8988T (cell line): ENCODE data around the gene NARS2.
"Not testable (repeated sequence)": the region's sequence is repeated elsewhere in the genome, so short reads cannot be mapped to it uniquely, and the experiment has no call there.

Experiments
- DNase-seq: peaks from one replicate; pipeline ENCODE4 v3.0.0; 2011

NARS2 gene

GRCh38 chr11:78472905-78473304 is 101.8 kb downstream of the NARS2 start:
- no peak for DNase-seq

GRCh38 chr11:78472382-78472781 is 102.3 kb downstream of the NARS2 start:
- no peak for DNase-seq

- no peak for DNase-seq
Observed at GRCh38 chr11:78470861-78471442, 103.7 kb downstream of the NARS2 start.

DNA sequence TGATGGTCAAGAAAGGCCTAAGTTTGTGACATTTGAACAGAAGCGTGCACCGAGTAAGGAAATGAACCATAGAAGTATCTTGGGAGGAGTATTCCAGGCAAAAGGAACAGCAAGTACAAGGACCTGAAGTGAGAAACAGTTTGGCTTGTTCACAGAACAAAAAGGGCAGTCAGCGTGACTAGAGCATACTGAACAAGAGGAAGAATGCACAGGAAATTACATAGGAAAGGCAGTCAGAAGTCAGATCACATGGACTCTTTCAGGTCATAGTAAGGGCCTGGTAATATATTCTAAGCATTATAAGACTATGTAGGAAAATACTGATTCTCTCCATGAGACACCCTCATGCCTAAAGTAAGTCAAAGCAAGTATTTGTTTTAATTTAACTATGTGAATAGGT is 104.8 kb downstream of the NARS2 start:
- no peak for DNase-seq

- no peak for DNase-seq
Observed at GRCh38 chr11:78467931-78468330, 106.7 kb downstream of the NARS2 start.

- no peak for DNase-seq
Observed at GRCh38 chr11:78467370-78467769, 107.3 kb downstream of the NARS2 start.

- no peak for DNase-seq
Observed at GRCh38 chr11:78465169-78465942, 109.3 kb downstream of the NARS2 start.

GRCh38 chr11:78464787-78465168 is 109.9 kb downstream of the NARS2 start:
- not testable (repeated sequence) for DNase-seq

GRCh38 chr11:78460471-78460870 is 114.2 kb downstream of the NARS2 start:
- no peak for DNase-seq

DNA sequence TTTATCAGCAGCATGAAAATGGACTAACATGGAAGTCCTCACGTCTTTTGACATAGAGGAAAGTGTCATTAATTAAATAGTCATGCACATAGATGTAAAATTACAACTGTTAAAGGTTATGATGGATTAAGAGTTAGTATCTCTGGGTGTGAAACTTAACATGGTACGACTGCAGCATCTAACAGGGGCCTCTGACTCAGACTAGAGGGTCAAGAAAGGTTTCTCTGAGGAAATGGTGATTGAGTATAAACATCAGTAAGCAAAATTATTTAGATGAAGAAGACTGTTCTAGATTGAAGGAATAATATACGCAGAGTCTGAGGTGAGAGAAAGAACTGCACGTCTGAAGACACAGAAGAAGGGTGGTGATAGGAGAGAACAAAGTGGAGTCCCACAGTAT is 114.9 kb downstream of the NARS2 start:
- no peak for DNase-seq

- no peak for DNase-seq
Observed at GRCh38 chr11:78457448-78457847, 117.2 kb downstream of the NARS2 start.

- no peak for DNase-seq
Observed at GRCh38 chr11:78453140-78453935, 121.3 kb downstream of the NARS2 start.

DNA sequence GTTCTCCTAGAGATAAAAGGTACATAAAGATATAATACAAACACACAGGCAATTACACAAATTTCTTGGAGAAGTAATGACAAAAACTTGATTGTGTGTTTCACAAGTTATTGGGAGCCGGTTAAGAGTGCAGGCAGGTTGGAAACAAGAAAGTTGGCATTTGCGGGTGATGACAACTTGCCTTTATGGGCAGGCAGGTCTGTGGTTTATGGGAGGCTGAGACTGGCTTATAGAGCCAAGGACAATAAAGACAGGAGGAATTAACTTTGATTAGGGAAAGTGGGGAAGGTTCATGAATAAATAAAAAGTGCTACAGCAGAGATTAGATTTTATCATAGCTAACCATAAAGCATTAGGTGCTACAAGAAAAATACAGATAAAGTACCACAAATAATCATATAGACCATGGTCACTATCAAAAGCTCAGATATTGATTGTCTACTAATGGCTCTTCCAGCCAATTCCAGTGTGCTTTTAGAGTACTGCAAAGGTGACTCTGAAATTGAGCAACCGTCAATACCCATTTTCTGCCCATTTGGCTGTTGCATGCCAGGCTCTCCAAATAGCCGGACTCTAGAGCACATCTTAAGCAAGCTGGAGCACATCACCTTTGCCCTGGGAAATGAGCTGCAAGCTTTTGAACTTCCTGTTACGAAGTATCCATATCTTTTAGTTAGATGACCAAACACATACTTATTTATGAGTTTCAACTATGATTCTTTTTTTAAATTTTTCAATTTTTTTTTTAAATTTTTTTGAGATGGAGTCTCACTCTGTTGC is 123.1 kb downstream of the NARS2 start:
- DNase-seq = no peak

GRCh38 chr11:78450866-78451265 is 123.8 kb downstream of the NARS2 start:
- DNase-seq = no peak

DNA sequence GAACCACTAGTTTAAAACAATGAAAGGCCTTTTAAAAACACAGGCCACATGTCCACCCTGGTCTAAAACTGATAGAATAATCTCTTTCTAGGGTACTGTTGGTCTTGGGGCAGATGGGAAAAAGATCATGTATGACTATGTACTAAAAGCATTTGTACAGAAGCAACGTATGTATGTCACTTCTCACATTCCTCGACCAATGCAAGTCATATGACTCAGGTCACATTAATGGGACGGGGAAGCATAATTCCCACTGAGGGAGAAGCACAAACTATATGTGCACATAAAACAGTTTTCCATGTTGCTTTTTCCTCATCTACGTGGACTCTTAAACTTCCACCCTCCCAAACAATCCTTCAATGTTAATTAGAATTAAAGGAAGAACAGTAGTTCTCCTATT is 124.8 kb downstream of the NARS2 start:
- no peak for DNase-seq

- DNase-seq = no peak
Observed at GRCh38 chr11:78446210-78446609, 128.5 kb downstream of the NARS2 start.

GRCh38 chr11:78444726-78445125 is 129.9 kb downstream of the NARS2 start:
- no peak for DNase-seq

- DNase-seq = no peak
Observed at GRCh38 chr11:78441956-78442355, 132.7 kb downstream of the NARS2 start.

- DNase-seq = no peak
Observed at GRCh38 chr11:78438298-78438975, 136.2 kb downstream of the NARS2 start.

DNA sequence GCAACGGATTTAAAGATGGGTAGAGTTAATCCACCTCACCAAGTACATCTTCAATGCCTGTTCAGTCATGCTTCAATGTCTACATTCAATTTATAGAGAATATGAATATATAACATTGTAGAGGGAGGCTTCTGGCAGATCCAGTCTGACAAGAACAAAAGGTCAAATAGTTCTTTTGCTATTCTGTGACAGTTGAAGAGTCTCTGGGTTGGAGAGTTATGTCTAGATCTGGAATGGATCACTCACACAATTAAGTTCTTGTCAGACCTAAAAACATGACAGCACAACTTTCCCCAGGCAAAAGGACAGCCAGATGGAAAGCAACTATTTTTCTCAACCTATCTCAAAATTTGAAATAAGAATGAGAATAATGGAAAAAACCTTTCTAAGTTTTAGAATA is 141.7 kb downstream of the NARS2 start:
- no peak for DNase-seq

GRCh38 chr11:78432058-78432515 is 142.6 kb downstream of the NARS2 start:
- no peak for DNase-seq

GRCh38 chr11:78429660-78430059 is 145.0 kb downstream of the NARS2 start:
- no peak for DNase-seq
